ENCODE measurements around the gene FAM240A.

Gene FAM240A

DNA sequence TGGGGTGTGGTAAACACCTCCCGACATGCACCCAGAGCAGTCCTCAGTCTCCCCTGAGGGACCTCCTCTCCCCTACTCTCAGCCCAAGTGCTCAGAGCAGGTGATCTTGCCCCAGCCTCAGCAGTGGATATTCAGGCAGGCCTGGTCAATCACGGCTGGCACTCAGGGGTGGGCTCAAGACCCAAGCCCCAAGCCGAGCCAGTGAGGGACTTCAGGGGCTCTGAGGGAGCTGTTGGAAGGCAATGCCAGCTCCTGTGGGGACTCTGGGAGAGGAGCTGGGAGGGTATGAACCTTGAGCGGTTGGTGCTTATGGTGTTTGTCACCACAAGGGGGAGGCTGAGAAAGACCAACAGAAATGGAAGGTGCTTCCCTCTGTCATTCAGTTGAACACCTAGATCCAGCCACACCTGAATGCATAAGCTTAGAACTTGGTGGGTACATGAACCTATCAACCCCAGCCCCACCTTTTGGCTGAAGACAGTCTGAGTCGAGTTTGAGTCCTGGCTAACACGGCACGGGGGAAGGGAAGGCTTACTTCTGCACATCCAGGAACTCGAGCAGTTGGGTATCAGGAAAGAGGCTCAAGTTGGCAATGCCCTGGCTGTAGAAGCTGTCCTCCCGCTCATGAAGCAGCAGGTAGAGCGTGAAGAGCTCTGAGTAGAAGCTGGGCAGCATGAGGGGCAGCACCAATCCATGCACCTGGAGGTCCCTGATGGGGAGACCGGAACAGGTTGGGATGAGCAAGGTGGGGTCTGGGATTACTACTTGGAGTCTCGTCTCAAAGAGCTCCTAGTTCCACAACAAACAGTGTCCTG is 61.9 kb downstream of the FAM240A start:
- no peak for DNase-seq (ENCODE audit: low read depth, low spot score)

DNA sequence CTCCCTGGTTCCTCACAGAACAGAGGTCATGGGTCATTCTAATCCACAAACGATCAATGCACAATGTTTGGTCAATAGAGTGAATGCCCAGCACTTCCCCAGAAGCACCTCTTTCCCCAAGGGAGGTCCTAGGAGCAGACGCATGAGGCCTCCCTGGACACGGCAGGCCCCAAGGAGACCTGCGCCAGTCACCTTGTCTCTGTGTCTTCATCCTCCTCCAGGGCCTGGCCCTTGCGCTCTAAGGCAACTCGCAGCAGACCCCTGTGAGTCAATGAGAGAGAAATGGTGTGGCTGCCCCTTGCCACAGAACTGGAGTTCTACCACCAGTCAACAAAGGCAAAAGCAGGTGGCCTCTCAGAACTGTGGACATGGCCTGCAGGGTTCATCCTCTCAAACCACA is 63.1 kb downstream of the FAM240A start:
- no peak for DNase-seq (ENCODE audit: low read depth, low spot score)
